WTC11 (cell line): Measurements from ENCODE around the gene XPR1. TPM values are rescaled to one million over a fixed set of nuclear protein-coding genes. Genes with fewer than 3 reads are reported as not detected.
"Not testable (repeated sequence)": the region's sequence is repeated elsewhere in the genome, so short reads cannot be mapped to it uniquely, and the experiment has no call there.

Experiments used
- ATAC-seq: fragments of 200-7000 bp; cut with Tn5 transposase; 2 replicates; pipeline ENCODE4 v1.10.0; 2021; ENCODE audit warnings: mild to moderate bottlenecking, moderate library complexity
- CTCF ChIA-PET: fragments of 300-600 bp; sonication (Branson Sonifier 250); formaldehyde crosslinking; loops from one replicate; lab custom pipeline; 2021; ENCODE audit warnings: antibody characterized with exemption; lab: Charles Lee
- POLR2A ChIA-PET: fragments of 350-600 bp; sonication (Branson Sonifier 250); formaldehyde crosslinking; loops from one replicate; lab custom pipeline; 2021; ENCODE audit warnings: antibody characterized with exemption; lab: Charles Lee
- DNase-seq: peaks from one replicate; pipeline ENCODE4 v3.0.0; 2021; ENCODE audit warnings: low spot score
- H3K27ac Mint-ChIP-seq: 2 replicates; pipeline ENCODE4 v1.8.0; 2021; ENCODE audit warnings: mixed read lengths
- H3K27me3 Mint-ChIP-seq: 2 replicates; pipeline ENCODE4 v1.8.0; 2021; ENCODE audit warnings: low read depth, mild to moderate bottlenecking, moderate library complexity, mixed read lengths
- H3K36me3 Mint-ChIP-seq: 2 replicates; pipeline ENCODE4 v1.8.0; 2021; ENCODE audit warnings: mixed read lengths
- H3K4me1 Mint-ChIP-seq: 2 replicates; pipeline ENCODE4 v1.8.0; 2022; ENCODE audit warnings: mixed read lengths
- H3K4me3 Mint-ChIP-seq: 2 replicates; pipeline ENCODE4 v1.8.0; 2021; ENCODE audit warnings: mild to moderate bottlenecking, moderate library complexity, mixed read lengths
- H3K9me3 Mint-ChIP-seq: 2 replicates; pipeline ENCODE4 v1.8.0; 2021; ENCODE audit warnings: mixed read lengths
- CTCF ChIP-seq: fragments of 200-600 bp; IDR thresholded peaks from 2 replicates; pipeline ENCODE4 v1.8.0; 2022; ENCODE audit warnings: antibody characterized with exemption
- E2F4 ChIP-seq: sonication (generic); formaldehyde crosslinking; IDR thresholded peaks from 2 replicates; pipeline ENCODE4 v1.8.1; 2022; ENCODE audit warnings: low read depth, mild to moderate bottlenecking, moderate library complexity, missing genetic modification reagents, borderline replicate concordance
- FOXK1 ChIP-seq: sonication (generic); formaldehyde crosslinking; IDR thresholded peaks from 2 replicates; pipeline ENCODE4 v1.8.0; 2022; ENCODE audit warnings: mild to moderate bottlenecking, moderate library complexity, missing genetic modification reagents
- FOXP4 ChIP-seq: sonication (generic); formaldehyde crosslinking; IDR thresholded peaks from 2 replicates; pipeline ENCODE4 v1.8.0; 2022; ENCODE audit warnings: mild to moderate bottlenecking, missing genetic modification reagents
- GTF2I ChIP-seq: fragments of 250-450 bp; sonication (Bioruptor Pico); conservative IDR thresholded peaks from 2 replicates; pipeline ENCODE4 v1.4.0; 2021; ENCODE audit warnings: mild to moderate bottlenecking
- MYBL2 ChIP-seq: sonication (generic); formaldehyde crosslinking; IDR thresholded peaks from 2 replicates; pipeline ENCODE4 v1.8.1; 2023; ENCODE audit warnings: mild to moderate bottlenecking, moderate library complexity, missing genetic modification reagents
- NFYB ChIP-seq: sonication (generic); formaldehyde crosslinking; conservative IDR thresholded peaks from 2 replicates; pipeline ENCODE4 v1.8.0; 2022; ENCODE audit warnings: low read depth, missing genetic modification reagents
- NR3C1 ChIP-seq: sonication (generic); formaldehyde crosslinking; conservative IDR thresholded peaks from 2 replicates; pipeline ENCODE4 v1.8.1; 2023; ENCODE audit warnings: low read depth, mild to moderate bottlenecking, missing genetic modification reagents
- SP1 ChIP-seq: sonication (generic); formaldehyde crosslinking; conservative IDR thresholded peaks from 2 replicates; pipeline ENCODE4 v1.8.1; 2022; ENCODE audit warnings: missing genetic modification reagents
- ZNF138 ChIP-seq: sonication (generic); formaldehyde crosslinking; conservative IDR thresholded peaks from 2 replicates; pipeline ENCODE4 v1.8.1; 2022; ENCODE audit warnings: mild to moderate bottlenecking, moderate library complexity, missing genetic modification reagents
- ZNF232 ChIP-seq: sonication (generic); formaldehyde crosslinking; IDR thresholded peaks from 2 replicates; pipeline ENCODE4 v1.8.0; 2022; ENCODE audit warnings: mild to moderate bottlenecking, missing genetic modification reagents
- ZNF423 ChIP-seq: fragments of 250-450 bp; sonication (Bioruptor Pico); IDR thresholded peaks from 2 replicates; pipeline ENCODE4 v2.1.2; 2022; ENCODE audit warnings: mild to moderate bottlenecking, moderate library complexity
- ZNF425 ChIP-seq: fragments of 250-450 bp; sonication (Bioruptor Pico); conservative IDR thresholded peaks from 2 replicates; pipeline ENCODE4 v1.9.0; 2021; ENCODE audit warnings: mild to moderate bottlenecking
- ZNF532 ChIP-seq: fragments of 250-450 bp; sonication (Bioruptor Pico); IDR thresholded peaks from 2 replicates; pipeline ENCODE4 v1.9.0; 2021; ENCODE audit warnings: mild to moderate bottlenecking, borderline replicate concordance
- total RNA-seq: library from RNA; stranded (reverse); gene quantifications from 3 replicates; pipeline ENCODE4 v1.2.3, GENCODE V29; 2021

The XPR1 gene
- total RNA-seq, 1 experiment from 2014 or later, result 34.6 TPM

GRCh38 chr1:180675586-180675985 lies 43.8 kb downstream of the XPR1 start (continued):
- no peak for TF ChIP-seq ZNF425
- TF ChIP-seq GTF2I (CRISPR knock-in tag), result no peak
- no peak for TF ChIP-seq CTCF
- no peak for TF ChIP-seq SP1 (CRISPR knock-in tag)

- no peak for TF ChIP-seq FOXK1 (CRISPR knock-in tag)
- no peak for TF ChIP-seq NR3C1 (CRISPR knock-in tag)
- TF ChIP-seq NFYB, result no peak
- TF ChIP-seq ZNF232 (CRISPR knock-in tag), result no peak
- H3K36me3 Mint-ChIP-seq, result peaks cover 12% of the 10 kb centered on the region
- H3K27me3 Mint-ChIP-seq, result no peaks in the 10 kb centered on the region
- POLR2A ChIA-PET, result no interaction called here
- H3K4me3 Mint-ChIP-seq, result no peak overlapping the region
- ATAC-seq, result no peak
- CTCF ChIA-PET, result no interaction called here
- no peak overlapping the region for H3K27ac Mint-ChIP-seq
- DNase-seq, result no peak
- peaks cover 11% of the 10 kb centered on the region for H3K4me1 Mint-ChIP-seq
- H3K9me3 Mint-ChIP-seq, result peaks cover 3% of the 10 kb centered on the region; the same call in 1 of the 2 replicates
These were observed 48.8 kb downstream of the XPR1 start for GRCh38 chr1:180680558-180681144.

GRCh38 chr1:180683117-180683516 lies 51.3 kb downstream of the XPR1 start:
- DNase-seq, H3K27ac Mint-ChIP-seq, ATAC-seq, H3K4me3 Mint-ChIP-seq, H3K9me3 Mint-ChIP-seq, H3K4me1 Mint-ChIP-seq, H3K27me3 Mint-ChIP-seq, CTCF ChIA-PET: not testable (repeated sequence)
- peaks cover 12% of the 10 kb centered on the region for H3K36me3 Mint-ChIP-seq
- POLR2A ChIA-PET, result interaction anchor here (0.6 kb wide), 1 partner anchor 135 kb away, joined by 4 read pairs; no protein-coding TSS in a partner anchor

- no peak for ATAC-seq
- DNase-seq, result no peak
- ChIA-PET CTCF (no interaction called here), POLR2A (no interaction called here)
- Mint-ChIP-seq H3K4me1 (peaks cover 26% of the 10 kb centered on the region), H3K27ac (no peak overlapping the region), H3K27me3 (no peaks in the 10 kb centered on the region), H3K9me3 (no peaks in the 10 kb centered on the region), H3K36me3 (no peaks in the 10 kb centered on the region), H3K4me3 (no peak overlapping the region)
- TF ChIP-seq FOXP4 (CRISPR knock-in tag), result no peak
- TF ChIP-seq ZNF532 (CRISPR knock-in tag), result no peak
- TF ChIP-seq E2F4 (CRISPR knock-in tag), result no peak
- TF ChIP-seq MYBL2 (CRISPR knock-in tag), result no peak
- TF ChIP-seq ZNF138 (CRISPR knock-in tag), result no peak
- no peak for TF ChIP-seq ZNF425
- TF ChIP-seq ZNF423, result no peak
These were observed 59.6 kb downstream of the XPR1 start for GRCh38 chr1:180691322-180691913.
